ENCODE measurements around the gene SARS1.

The SARS1 gene

DNA sequence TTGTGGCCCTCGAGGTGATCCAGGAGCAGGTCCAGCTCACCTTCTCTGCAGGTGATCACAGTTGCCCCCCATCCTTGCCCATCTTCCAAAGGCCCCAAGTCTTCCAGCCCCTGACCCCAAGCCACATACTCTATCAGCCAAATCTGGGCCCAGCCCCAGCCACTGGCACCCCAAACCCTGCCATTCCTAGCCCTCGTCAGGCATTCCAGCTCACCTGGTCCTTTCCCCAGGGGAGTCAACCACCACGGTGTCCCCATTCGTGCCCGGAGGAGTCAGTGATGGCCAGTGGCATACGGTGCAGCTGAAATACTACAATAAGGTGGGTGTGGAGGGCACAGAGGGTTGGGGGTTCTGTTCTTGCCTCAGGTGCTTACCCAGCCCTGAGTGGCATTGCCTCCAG lies 47.9 kb downstream of the SARS1 start:
- no peak for DNase-seq (ENCODE audit: low spot score)

DNA sequence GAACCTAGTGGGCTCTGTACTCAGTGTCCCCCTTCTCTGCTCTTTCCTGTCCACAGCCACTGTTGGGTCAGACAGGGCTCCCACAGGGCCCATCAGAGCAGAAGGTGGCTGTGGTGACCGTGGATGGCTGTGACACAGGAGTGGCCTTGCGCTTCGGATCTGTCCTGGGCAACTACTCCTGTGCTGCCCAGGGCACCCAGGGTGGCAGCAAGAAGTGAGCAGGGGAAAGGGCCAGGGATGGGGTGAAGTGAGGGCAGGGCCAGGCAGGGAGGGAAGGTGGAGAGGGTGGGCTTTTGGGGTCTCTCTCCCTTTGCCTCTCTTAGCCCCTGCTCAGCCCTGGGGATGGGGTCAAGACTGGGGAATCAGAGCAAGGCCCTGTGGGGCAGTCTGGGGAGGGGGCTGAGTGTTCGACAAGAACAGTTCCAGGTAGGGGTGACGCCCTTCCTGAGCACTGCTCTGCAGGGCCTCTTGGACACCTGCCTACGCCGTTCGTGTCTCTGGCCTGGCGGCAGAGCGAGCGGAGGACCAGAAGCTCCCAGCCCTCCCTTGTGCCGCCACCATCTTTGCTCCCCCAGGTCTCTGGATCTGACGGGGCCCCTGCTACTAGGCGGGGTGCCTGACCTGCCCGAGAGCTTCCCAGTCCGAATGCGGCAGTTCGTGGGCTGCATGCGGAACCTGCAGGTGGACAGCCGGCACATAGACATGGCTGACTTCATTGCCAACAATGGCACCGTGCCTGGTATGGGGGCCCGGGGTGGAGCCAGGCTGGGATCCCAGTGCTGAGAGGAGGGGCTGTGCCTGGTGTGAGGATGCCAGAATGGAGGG lies 48.7 kb downstream of the SARS1 start:
- DNase-seq (ENCODE audit: low spot score): no peak

GRCh38 chr1:109263234-109263596 lies 49.5 kb downstream of the SARS1 start:
- peak; percentile 45 for DNase-seq (ENCODE audit: low spot score)

- peak; percentile 98 for DNase-seq (ENCODE audit: low spot score)
Observed at GRCh38 chr1:109263597-109264378, 50.1 kb downstream of the SARS1 start.

GRCh38 chr1:109264379-109264755 lies 50.6 kb downstream of the SARS1 start:
- DNase-seq (ENCODE audit: low spot score): no peak

DNA sequence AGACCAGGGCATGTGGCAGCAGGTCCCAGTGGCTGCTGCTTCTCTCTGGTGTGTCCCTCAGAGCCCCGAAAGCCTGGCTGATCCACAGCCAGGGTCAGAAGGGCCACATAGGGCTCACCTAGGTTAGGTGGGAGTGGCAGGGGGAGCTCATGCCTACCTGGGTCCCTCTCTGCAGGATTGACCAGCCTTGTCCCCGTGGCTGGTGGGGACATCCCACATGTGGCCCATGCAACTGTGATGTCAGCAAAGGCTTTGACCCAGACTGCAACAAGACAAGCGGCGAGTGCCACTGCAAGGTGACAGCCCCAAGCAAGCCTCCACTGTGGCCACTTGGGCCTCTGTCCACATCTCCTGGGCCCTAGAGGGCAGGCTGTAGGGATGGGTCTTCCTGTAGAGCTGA lies 51.3 kb downstream of the SARS1 start:
- DNase-seq (ENCODE audit: low spot score): no peak

DNA sequence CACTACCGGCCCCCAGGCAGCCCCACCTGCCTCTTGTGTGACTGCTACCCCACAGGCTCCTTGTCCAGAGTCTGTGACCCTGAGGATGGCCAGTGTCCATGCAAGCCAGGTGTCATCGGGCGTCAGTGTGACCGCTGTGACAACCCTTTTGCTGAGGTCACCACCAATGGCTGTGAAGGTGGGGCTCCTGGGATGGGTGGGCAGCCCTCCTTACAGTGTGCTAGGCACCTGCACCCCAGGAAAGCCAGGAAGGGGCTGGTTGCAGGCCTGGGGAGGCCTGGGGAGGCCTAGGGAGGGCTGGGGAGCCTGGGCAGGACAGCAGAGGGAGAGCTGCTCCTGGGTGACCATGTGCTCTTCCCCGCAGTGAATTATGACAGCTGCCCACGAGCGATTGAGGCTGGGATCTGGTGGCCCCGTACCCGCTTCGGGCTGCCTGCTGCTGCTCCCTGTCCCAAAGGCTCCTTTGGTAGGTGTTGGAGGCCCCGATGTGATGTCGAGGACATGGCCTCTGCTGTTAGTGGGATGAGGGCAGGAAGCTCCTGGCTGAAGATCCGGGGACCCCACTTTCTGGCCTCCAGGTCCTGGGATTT lies 52.1 kb downstream of the SARS1 start:
- no peak for DNase-seq (ENCODE audit: low spot score)

- DNase-seq (ENCODE audit: low spot score): no peak
Observed at GRCh38 chr1:109266965-109267364, 53.2 kb downstream of the SARS1 start.

DNA sequence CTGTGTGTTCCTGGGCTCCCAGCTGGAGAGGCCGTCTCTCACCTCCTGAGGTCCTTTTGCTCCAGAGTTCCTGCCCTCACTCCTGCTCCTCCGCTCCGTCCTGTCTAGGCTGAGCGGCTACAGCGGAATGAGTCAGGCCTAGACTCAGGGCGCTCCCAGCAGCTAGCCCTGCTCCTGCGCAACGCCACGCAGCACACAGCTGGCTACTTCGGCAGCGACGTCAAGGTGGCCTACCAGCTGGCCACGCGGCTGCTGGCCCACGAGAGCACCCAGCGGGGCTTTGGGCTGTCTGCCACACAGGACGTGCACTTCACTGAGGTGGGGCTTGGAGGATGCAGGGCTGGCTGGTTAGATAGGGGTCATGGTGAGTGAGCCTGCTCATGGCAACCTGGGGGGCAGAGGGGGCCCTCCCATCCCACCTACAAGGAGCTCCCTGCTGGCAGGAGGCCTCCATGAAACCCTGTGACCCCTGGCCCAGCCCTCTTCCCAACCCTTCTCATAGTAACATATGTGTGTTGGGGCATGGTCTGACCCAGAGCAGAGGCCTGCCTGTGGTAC lies 54.1 kb downstream of the SARS1 start:
- no peak for DNase-seq (ENCODE audit: low spot score)

DNA sequence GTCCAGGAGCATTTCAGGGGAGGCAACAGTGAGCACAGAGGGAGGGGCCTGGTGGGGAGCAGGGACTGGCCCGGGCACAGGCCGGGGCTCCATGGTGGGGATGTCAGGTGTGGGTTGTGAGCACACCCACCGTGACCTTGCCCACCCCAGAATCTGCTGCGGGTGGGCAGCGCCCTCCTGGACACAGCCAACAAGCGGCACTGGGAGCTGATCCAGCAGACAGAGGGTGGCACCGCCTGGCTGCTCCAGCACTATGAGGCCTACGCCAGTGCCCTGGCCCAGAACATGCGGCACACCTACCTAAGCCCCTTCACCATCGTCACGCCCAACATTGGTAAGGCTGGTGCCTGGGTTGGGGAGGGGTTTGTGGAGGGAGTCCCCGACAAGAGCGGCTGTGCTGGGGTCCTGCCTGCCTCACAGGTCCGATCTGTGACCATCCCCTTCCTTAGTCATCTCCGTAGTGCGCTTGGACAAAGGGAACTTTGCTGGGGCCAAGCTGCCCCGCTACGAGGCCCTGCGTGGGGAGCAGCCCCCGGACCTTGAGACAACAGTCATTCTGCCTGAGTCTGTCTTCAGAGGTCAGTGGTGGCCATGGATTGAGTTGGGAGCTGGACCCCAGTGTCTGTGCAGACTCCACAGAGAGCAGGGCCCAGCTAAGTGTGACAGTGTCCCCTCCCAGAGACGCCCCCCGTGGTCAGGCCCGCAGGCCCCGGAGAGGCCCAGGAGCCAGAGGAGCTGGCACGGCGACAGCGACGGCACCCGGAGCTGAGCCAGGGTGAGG lies 54.9 kb downstream of the SARS1 start:
- no peak for DNase-seq (ENCODE audit: low spot score)

- DNase-seq (ENCODE audit: low spot score): no peak
Observed at GRCh38 chr1:109269212-109269980, 55.7 kb downstream of the SARS1 start.

DNA sequence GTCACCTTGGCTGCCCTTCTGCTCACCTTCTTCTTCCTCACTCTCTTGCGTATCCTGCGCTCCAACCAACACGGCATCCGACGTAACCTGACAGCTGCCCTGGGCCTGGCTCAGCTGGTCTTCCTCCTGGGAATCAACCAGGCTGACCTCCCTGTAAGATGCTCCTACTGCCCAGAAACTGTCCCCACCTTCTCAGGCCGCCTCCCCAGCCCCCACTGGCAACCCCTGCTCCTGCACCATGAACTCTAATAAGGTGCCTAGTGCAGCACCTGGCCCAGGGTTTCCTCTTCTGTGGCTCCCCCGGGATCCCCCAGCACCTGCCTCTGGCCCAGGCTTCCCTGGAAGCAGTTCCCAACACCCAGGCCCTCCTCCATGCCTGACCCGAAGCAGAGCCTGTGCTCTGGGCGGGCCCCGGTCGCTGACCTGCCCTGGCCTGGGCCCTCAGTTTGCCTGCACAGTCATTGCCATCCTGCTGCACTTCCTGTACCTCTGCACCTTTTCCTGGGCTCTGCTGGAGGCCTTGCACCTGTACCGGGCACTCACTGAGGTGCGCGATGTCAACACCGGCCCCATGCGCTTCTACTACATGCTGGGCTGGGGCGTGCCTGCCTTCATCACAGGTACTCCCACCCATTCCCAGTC lies 56.4 kb downstream of the SARS1 start:
- DNase-seq (ENCODE audit: low spot score): no peak

DNA sequence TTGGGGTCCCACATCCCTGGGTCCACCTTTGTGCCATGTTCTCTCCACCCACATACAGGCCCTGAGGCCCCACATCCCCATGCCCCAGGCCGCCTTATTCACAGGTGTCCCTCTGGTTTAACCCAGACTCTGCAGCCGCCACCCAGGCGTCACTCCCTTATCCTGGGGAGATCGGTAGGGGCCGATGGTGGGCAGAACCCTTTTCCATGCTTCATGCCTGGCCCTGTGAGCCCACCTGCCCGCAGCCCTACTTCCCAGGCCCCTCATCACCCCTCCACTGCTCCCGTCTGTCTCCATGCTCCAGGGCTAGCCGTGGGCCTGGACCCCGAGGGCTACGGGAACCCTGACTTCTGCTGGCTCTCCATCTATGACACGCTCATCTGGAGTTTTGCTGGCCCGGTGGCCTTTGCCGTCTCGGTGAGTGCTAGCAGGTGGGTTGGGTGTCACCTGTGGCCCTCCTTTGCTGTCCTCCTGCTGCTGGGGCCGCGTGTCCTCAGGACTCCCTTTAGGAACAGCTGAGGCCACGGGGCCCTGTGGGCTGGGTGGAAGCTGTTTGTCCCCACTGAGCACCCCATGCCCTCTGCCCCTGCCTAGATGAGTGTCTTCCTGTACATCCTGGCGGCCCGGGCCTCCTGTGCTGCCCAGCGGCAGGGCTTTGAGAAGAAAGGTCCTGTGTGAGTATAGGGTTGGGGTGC lies 57.1 kb downstream of the SARS1 start:
- DNase-seq (ENCODE audit: low spot score): no peak

GRCh38 chr1:109271458-109271857 lies 57.7 kb downstream of the SARS1 start:
- DNase-seq (ENCODE audit: low spot score): no peak

DNA sequence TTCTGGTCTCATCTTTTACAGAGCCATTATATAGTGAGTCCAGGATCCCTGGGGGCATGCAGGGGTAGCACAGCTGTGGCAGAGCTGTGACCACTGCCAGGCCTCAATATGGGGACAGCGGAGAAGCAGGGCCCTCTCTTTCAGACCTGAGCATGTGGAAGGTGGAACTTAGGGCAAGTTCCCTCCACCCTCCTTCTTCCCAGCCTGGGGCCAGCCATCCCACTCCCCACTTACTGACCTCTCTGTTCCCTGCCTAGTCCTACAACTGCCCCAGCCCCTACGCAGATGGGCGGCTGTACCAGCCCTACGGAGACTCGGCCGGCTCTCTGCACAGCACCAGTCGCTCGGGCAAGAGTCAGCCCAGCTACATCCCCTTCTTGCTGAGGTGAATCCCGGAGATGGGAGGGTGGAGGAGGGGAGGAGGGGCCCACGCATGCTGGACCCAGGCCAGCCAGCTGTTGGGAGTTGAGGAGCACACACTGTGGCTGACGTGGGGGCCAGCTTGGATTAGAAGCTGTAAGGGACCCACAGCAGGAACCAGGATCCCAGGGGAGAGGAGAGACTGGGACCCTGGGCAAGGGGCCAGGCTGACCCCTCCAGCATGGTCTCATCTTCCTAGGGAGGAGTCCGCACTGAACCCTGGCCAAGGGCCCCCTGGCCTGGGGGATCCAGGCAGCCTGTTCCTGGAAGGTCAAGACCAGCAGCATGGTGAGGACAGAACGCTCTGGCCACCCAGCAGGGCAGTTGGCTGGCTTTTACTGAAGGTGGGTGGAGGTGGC lies 58.5 kb downstream of the SARS1 start:
- no peak for DNase-seq (ENCODE audit: low spot score)

DNA sequence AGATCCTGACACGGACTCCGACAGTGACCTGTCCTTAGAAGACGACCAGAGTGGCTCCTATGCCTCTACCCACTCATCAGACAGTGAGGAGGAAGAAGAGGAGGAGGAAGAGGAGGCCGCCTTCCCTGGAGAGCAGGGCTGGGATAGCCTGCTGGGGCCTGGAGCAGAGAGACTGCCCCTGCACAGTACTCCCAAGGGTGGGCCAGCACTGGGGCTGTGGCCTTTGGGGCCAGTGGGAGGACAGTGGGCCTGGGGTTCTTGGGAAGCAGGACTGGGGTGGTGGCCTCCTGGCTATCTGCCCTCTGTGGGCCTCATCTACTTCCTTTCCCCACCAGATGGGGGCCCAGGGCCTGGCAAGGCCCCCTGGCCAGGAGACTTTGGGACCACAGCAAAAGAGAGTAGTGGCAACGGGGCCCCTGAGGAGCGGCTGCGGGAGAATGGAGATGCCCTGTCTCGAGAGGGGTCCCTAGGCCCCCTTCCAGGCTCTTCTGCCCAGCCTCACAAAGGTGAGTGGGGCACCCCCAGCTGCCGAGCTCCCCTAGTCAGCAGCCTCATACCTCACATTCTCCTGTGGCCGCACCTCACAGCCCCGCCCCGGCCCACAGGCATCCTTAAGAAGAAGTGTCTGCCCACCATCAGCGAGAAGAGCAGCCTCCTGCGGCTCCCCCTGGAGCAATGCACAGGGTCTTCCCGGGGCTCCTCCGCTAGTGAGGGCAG lies 59.3 kb downstream of the SARS1 start:
- no peak for DNase-seq (ENCODE audit: low spot score)

DNA sequence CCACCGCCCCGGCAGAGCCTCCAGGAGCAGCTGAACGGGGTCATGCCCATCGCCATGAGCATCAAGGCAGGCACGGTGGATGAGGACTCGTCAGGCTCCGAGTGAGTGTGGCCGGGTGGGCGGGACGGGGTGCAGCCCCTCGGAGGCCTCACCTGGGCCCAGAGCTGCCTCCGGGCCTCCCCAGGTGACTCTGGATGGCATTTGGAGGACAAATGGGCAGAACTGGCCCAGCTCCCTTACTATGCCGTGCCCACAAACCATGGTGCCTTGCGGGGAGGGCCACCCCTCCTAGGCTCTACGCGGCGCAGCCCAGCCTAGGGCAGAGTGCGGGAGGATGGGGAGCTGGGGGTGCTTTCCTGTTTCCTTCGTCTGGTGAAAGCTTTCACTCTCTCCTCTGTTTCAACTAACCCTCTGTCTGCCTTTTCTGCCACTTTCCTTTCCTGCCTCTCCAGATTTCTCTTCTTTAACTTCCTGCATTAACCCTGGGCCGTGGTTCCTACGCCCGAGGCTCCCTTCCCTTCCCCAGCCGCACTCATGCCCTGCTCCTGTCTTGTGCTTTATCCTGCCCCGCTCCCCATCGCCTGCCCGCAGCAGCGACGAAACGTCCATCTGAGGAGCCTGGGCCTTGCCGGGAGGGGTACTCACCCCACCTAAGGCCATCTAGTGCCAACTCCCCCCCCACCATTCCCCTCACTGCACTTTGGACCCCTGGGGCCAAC lies 60.0 kb downstream of the SARS1 start:
- DNase-seq (ENCODE audit: low spot score): no peak
